Caco-2 (cell line): ENCODE measurements around the gene TGFBR2. TPM values are rescaled to one million over a fixed set of nuclear protein-coding genes. Genes with fewer than 3 reads are reported as not detected.

Experiments used
- BruUV-seq: library from RNA; stranded (reverse); fragments of 400-500 nt; replicated peaks from 2 replicates; lab custom pipeline; 2021; lab: Mats Ljungman, UMichigan
- CTCF ChIA-PET: fragments of 300-600 bp; sonication (Branson Sonifier 250); formaldehyde crosslinking; loops from one replicate; lab custom pipeline; 2022; ENCODE audit warnings: antibody characterized with exemption; lab: Charles Lee
- POLR2A ChIA-PET: fragments of 300-600 bp; sonication (Branson Sonifier 250); formaldehyde crosslinking; loops from one replicate; lab custom pipeline; 2022; ENCODE audit warnings: antibody characterized with exemption; lab: Charles Lee
- DNase-seq, 2 experiments: peaks; one replicate each; pipeline versions ENCODE4 v3.0.0 to v3.0.0-alpha.2; 2020 to 2022
- H3K27me3 ChIP-seq: replicated peaks from 2 replicates; pipeline ENCODE4 v1.6.0; 2011; ENCODE audit warnings: low read length; ENCODE audit not compliant: control insufficient read depth, insufficient read depth
- H3K36me3 ChIP-seq: 2 replicates; pipeline ENCODE4 v1.5.1; 2011; ENCODE audit warnings: low read length; ENCODE audit not compliant: control insufficient read depth, insufficient read depth
- H3K4me1 ChIP-seq: fragments of 250-450 bp; sonication (Bioruptor Pico); 2 replicates; pipeline ENCODE4 v1.5.1; 2020; ENCODE audit warnings: mild to moderate bottlenecking
- H3K4me3 ChIP-seq: 2 replicates; pipeline ENCODE4 v1.5.1; 2011; ENCODE audit warnings: low read depth, mild to moderate bottlenecking, control low read depth, low read length
- H3K9me3 ChIP-seq: fragments of 250-450 bp; sonication (Bioruptor Pico); 2 replicates; pipeline ENCODE4 v1.5.1; 2020; ENCODE audit warnings: mild to moderate bottlenecking, moderate library complexity
- H3K27ac Mint-ChIP-seq: one replicate; pipeline ENCODE4 v1.8.0; 2022; ENCODE audit warnings: mixed read lengths; ENCODE audit not compliant: unreplicated experiment
- H3K27me3 Mint-ChIP-seq: one replicate; pipeline ENCODE4 v1.8.0; 2022; ENCODE audit warnings: mixed read lengths; ENCODE audit not compliant: insufficient read depth, unreplicated experiment
- H3K36me3 Mint-ChIP-seq: one replicate; pipeline ENCODE4 v1.8.0; 2022; ENCODE audit warnings: mild to moderate bottlenecking, mixed read lengths; ENCODE audit not compliant: insufficient read depth, unreplicated experiment
- H3K4me1 Mint-ChIP-seq: one replicate; pipeline ENCODE4 v1.8.0; 2022; ENCODE audit warnings: low read depth, mixed read lengths; ENCODE audit not compliant: unreplicated experiment
- H3K4me3 Mint-ChIP-seq: one replicate; pipeline ENCODE4 v1.8.0; 2022; ENCODE audit warnings: mild to moderate bottlenecking, moderate library complexity, mixed read lengths; ENCODE audit not compliant: unreplicated experiment
- H3K9me3 Mint-ChIP-seq: one replicate; pipeline ENCODE4 v1.8.0; 2022; ENCODE audit warnings: mixed read lengths; ENCODE audit not compliant: unreplicated experiment
- CTCF ChIP-seq, 2 experiments: fragments of 200-600 bp in 1 of 2; IDR thresholded peaks; 1 replicate in 1 of 2; 2 replicates in 1 of 2; pipeline versions ENCODE4 v1.5.1 to v1.8.0; 2011 to 2022; ENCODE audit warnings: antibody characterized with exemption in 1 of 2, control low read depth in 1 of 2, inconsistent platforms in 1 of 2, low read depth in 1 of 2, low read length in 1 of 2, mild to moderate bottlenecking in 1 of 2, moderate library complexity in 1 of 2; ENCODE audit not compliant: insufficient read depth in 1 of 2, severe bottlenecking in 1 of 2, unreplicated experiment in 1 of 2
- intact Hi-C: fragments of 100-400 bp; cut with micrococcal nuclease; formaldehyde crosslinking; loops from one replicate; pipeline ENCODE4 v1.10.0; 2022; ENCODE audit not compliant: unreplicated experiment
- total RNA-seq: library from RNA; stranded (reverse); gene quantifications from 2 replicates; pipeline ENCODE4 v1.2.3, GENCODE V29; 2022

Gene TGFBR2
- total RNA-seq, 1 experiment from 2014 or later, result 40.5 TPM

- DNase-seq, result no peak
- no TSS peak for BruUV-seq
- POLR2A ChIA-PET, result no interaction called here
Measured at GRCh38 chr3:30664884-30665283, 58.5 kb downstream of the TGFBR2 start.

GRCh38 chr3:30665539-30665938 is 59.1 kb downstream of the TGFBR2 start:
- Histone ChIP-seq H3K36me3 (no peaks in the 10 kb centered on the region; the same call in 1 of the 2 replicates), H3K9me3 (no peaks in the 10 kb centered on the region), H3K27me3 (no peaks in the 10 kb centered on the region), H3K4me3 (no peak overlapping the region), H3K4me1 (peaks cover 32% of the 10 kb centered on the region)
- TF ChIP-seq CTCF (IDR thresholded peaks at IDR 0.05; ENCODE audit: insufficient read depth in 1 of 2, low read depth in 1 of 2, low read length in 1 of 2, severe bottlenecking in 1 of 2, unreplicated experiment in 1 of 2), result no peak
- no TSS peak for BruUV-seq
- H3K4me3 Mint-ChIP-seq, result no peak overlapping the region
- no peak for DNase-seq
- peaks cover 95% of the 10 kb centered on the region for H3K36me3 Mint-ChIP-seq
- intact Hi-C loops, result no loop called here
- POLR2A ChIA-PET, result no interaction called here
- no peak overlapping the region for H3K27ac Mint-ChIP-seq
- CTCF ChIA-PET, result no interaction called here
- no peaks in the 10 kb centered on the region for H3K9me3 Mint-ChIP-seq
- no peaks in the 10 kb centered on the region for H3K27me3 Mint-ChIP-seq
- peaks cover 64% of the 10 kb centered on the region for H3K4me1 Mint-ChIP-seq

More at GRCh38 chr3:30664884-30665283, 58.5 kb downstream of the TGFBR2 start:
- H3K4me3 Mint-ChIP-seq, result no peak overlapping the region
- H3K4me1 Mint-ChIP-seq, result peaks cover 59% of the 10 kb centered on the region
- TF ChIP-seq CTCF (IDR thresholded peaks at IDR 0.05; ENCODE audit: insufficient read depth in 1 of 2, low read depth in 1 of 2, low read length in 1 of 2, severe bottlenecking in 1 of 2, unreplicated experiment in 1 of 2), result no peak
- Histone ChIP-seq H3K9me3 (no peaks in the 10 kb centered on the region), H3K36me3 (no peaks in the 10 kb centered on the region; the same call in 1 of the 2 replicates), H3K4me3 (no peak overlapping the region), H3K27me3 (no peaks in the 10 kb centered on the region), H3K4me1 (peaks cover 39% of the 10 kb centered on the region)
- H3K27me3 Mint-ChIP-seq, result no peaks in the 10 kb centered on the region
- intact Hi-C loops, result no loop called here
- CTCF ChIA-PET, result no interaction called here
- peaks cover 94% of the 10 kb centered on the region for H3K36me3 Mint-ChIP-seq
- H3K9me3 Mint-ChIP-seq, result no peaks in the 10 kb centered on the region
- H3K27ac Mint-ChIP-seq, result no peak overlapping the region

GRCh38 chr3:30666572-30667279 is 60.3 kb downstream of the TGFBR2 start:
- ChIA-PET POLR2A (interaction anchor here (0.6 kb wide), 1 partner anchor 11 kb away, joined by 4 read pairs; no protein-coding TSS in a partner anchor), CTCF (interaction anchor here (1.0 kb wide), 1 partner anchor 624 kb away, joined by 3 read pairs; no protein-coding TSS in a partner anchor)
- Mint-ChIP-seq H3K4me3 (no peak overlapping the region), H3K4me1 (peaks cover 64% of the 10 kb centered on the region), H3K36me3 (peaks cover 95% of the 10 kb centered on the region), H3K9me3 (no peaks in the 10 kb centered on the region), H3K27ac (no peak overlapping the region), H3K27me3 (no peaks in the 10 kb centered on the region)
- Histone ChIP-seq H3K27me3 (no peaks in the 10 kb centered on the region), H3K36me3 (peaks cover 1% of the 10 kb centered on the region), H3K4me1 (peaks cover 32% of the 10 kb centered on the region), H3K4me3 (no peak overlapping the region), H3K9me3 (no peaks in the 10 kb centered on the region)
- intact Hi-C loops, result loop anchor here (2.0 kb wide), 1 partner anchor 54 kb away; no protein-coding TSS in a partner anchor
- TF ChIP-seq CTCF (IDR thresholded peaks at IDR 0.05; ENCODE audit: insufficient read depth in 1 of 2, low read depth in 1 of 2, low read length in 1 of 2, severe bottlenecking in 1 of 2, unreplicated experiment in 1 of 2), result no peak
- no peak for DNase-seq
- no TSS peak for BruUV-seq
